Measurements from ENCODE around the gene TMCO4. TPM values are rescaled to one million over a fixed set of nuclear protein-coding genes. Genes with fewer than 3 reads are reported as not detected.
A peak's percentile ranks its signal among the peaks of the same experiment; 100 is the strongest.
"Not testable (repeated sequence)": the region's sequence is repeated elsewhere in the genome, so short reads cannot be mapped to it uniquely, and the experiment has no call there.

The TMCO4 gene
- total RNA-seq: 10 to 100 TPM; 13.3 to 15.9 TPM

GRCh38 chr1:19799230-19800075 lies at the start of gene TMCO4:
Gene TMCO4, minus strand, starts transcription at chr1:19799916. Its CDS starts 19,158 bp downstream, at chr1:19780758.
- DNase-seq: peak; percentile 68
- H3K9me3 Mint-ChIP-seq: no peaks in the 10 kb centered on the region
- peaks cover 5% of the 10 kb centered on the region for H3K36me3 Mint-ChIP-seq (ENCODE audit: low read depth)
- ChIA-PET POLR2A (no interaction called here), CTCF (no interaction called here)
- peak within 1 kb of the TSS; percentile 75 for H3K4me3 Mint-ChIP-seq
- peaks cover 7% of the 10 kb centered on the region for H3K27me3 Mint-ChIP-seq
- peaks cover 27% of the 10 kb centered on the region for H3K4me1 Mint-ChIP-seq
- peak within 1 kb of the TSS; percentile 89 for H3K27ac Mint-ChIP-seq

GRCh38 chr1:19849307-19849706 lies 49.6 kb upstream of the TMCO4 start:
- H3K4me1 Mint-ChIP-seq; H3K36me3 Mint-ChIP-seq (ENCODE audit: low read depth); H3K27ac Mint-ChIP-seq; H3K4me3 Mint-ChIP-seq; H3K9me3 Mint-ChIP-seq; DNase-seq; POLR2A ChIA-PET: not testable (repeated sequence)
- CTCF ChIA-PET: interaction anchor here (0.7 kb wide), 1 partner anchor 324 kb away, joined by 3 read pairs; no protein-coding TSS in a partner anchor
- H3K27me3 Mint-ChIP-seq: peaks cover 22% of the 10 kb centered on the region

GRCh38 chr1:19847334-19847733 lies 47.6 kb upstream of the TMCO4 start:
- H3K4me1 Mint-ChIP-seq; H3K4me3 Mint-ChIP-seq; DNase-seq; H3K27ac Mint-ChIP-seq; H3K36me3 Mint-ChIP-seq (ENCODE audit: low read depth); POLR2A ChIA-PET; CTCF ChIA-PET; H3K9me3 Mint-ChIP-seq: not testable (repeated sequence)
- H3K27me3 Mint-ChIP-seq: peaks cover 27% of the 10 kb centered on the region

GRCh38 chr1:19846338-19846737 lies 46.6 kb upstream of the TMCO4 start:
- DNase-seq: no peak
- H3K36me3 Mint-ChIP-seq (ENCODE audit: low read depth): no peaks in the 10 kb centered on the region
- CTCF ChIA-PET: interaction anchor here (0.6 kb wide), 1 partner anchor 1064 kb away, joined by 3 read pairs; no protein-coding TSS in a partner anchor
- no peak overlapping the region for H3K27ac Mint-ChIP-seq
- H3K27me3 Mint-ChIP-seq: peaks cover 27% of the 10 kb centered on the region
- H3K4me3 Mint-ChIP-seq: no peak overlapping the region
- no peaks in the 10 kb centered on the region for H3K9me3 Mint-ChIP-seq
- no peaks in the 10 kb centered on the region for H3K4me1 Mint-ChIP-seq
- POLR2A ChIA-PET: no interaction called here

GRCh38 chr1:19845555-19845954 lies 45.8 kb upstream of the TMCO4 start:
- CTCF ChIA-PET: interaction anchor here (0.5 to 0.6 kb wide), 2 partner anchors 56 to 1064 kb away, joined by 3 read pairs; no protein-coding TSS in a partner anchor
- Mint-ChIP-seq H3K9me3 (no peaks in the 10 kb centered on the region), H3K36me3 (ENCODE audit: low read depth) (no peaks in the 10 kb centered on the region), H3K4me1 (no peaks in the 10 kb centered on the region), H3K27ac (no peak overlapping the region), H3K4me3 (no peak overlapping the region), H3K27me3 (peaks cover 30% of the 10 kb centered on the region)
- DNase-seq: no peak
- POLR2A ChIA-PET: no interaction called here

- H3K27ac Mint-ChIP-seq: no peak overlapping the region
- no peaks in the 10 kb centered on the region for H3K4me1 Mint-ChIP-seq
- ChIA-PET POLR2A (no interaction called here), CTCF (no interaction called here)
- H3K9me3 Mint-ChIP-seq: no peaks in the 10 kb centered on the region
- no peaks in the 10 kb centered on the region for H3K36me3 Mint-ChIP-seq (ENCODE audit: low read depth)
- H3K4me3 Mint-ChIP-seq: no peak overlapping the region
- DNase-seq: no peak
- H3K27me3 Mint-ChIP-seq: peaks cover 32% of the 10 kb centered on the region
Measured at GRCh38 chr1:19844731-19845495, 45.2 kb upstream of the TMCO4 start.

- Mint-ChIP-seq H3K4me1 (no peaks in the 10 kb centered on the region), H3K36me3 (ENCODE audit: low read depth) (no peaks in the 10 kb centered on the region), H3K4me3 (no peak overlapping the region), H3K27me3 (peaks cover 44% of the 10 kb centered on the region), H3K9me3 (no peaks in the 10 kb centered on the region), H3K27ac (no peak overlapping the region)
- CTCF ChIA-PET: interaction anchor here (0.5 to 1.2 kb wide), 2 partner anchors 42 to 1174 kb away, joined by 3 to 6 read pairs; partner anchors contain the start of gene OTUD3
- no peak for DNase-seq
- POLR2A ChIA-PET: no interaction called here
Measured at GRCh38 chr1:19840228-19840627, 40.5 kb upstream of the TMCO4 start.

GRCh38 chr1:19837866-19838265 lies 38.1 kb upstream of the TMCO4 start:
- POLR2A ChIA-PET: no interaction called here
- CTCF ChIA-PET: interaction anchor here (0.6 kb wide), 1 partner anchor 30 kb away, joined by 3 read pairs; no protein-coding TSS in a partner anchor
- H3K27me3 Mint-ChIP-seq: peaks cover 38% of the 10 kb centered on the region
- H3K27ac Mint-ChIP-seq: no peak overlapping the region
- no peaks in the 10 kb centered on the region for H3K4me1 Mint-ChIP-seq
- DNase-seq: no peak
- no peak overlapping the region for H3K4me3 Mint-ChIP-seq
- no peaks in the 10 kb centered on the region for H3K36me3 Mint-ChIP-seq (ENCODE audit: low read depth)
- H3K9me3 Mint-ChIP-seq: no peaks in the 10 kb centered on the region

GRCh38 chr1:19835578-19835977 lies 35.9 kb upstream of the TMCO4 start:
- Mint-ChIP-seq H3K27me3 (peaks cover 38% of the 10 kb centered on the region), H3K4me1 (no peaks in the 10 kb centered on the region), H3K27ac (no peak overlapping the region), H3K9me3 (peaks cover 4% of the 10 kb centered on the region), H3K4me3 (no peak overlapping the region), H3K36me3 (ENCODE audit: low read depth) (no peaks in the 10 kb centered on the region)
- ChIA-PET POLR2A (no interaction called here), CTCF (no interaction called here)
- DNase-seq: no peak

GRCh38 chr1:19831441-19831840 lies 31.7 kb upstream of the TMCO4 start:
- H3K27ac Mint-ChIP-seq: no peak overlapping the region
- H3K4me3 Mint-ChIP-seq: no peak overlapping the region
- peaks cover 7% of the 10 kb centered on the region for H3K9me3 Mint-ChIP-seq
- H3K4me1 Mint-ChIP-seq: no peaks in the 10 kb centered on the region
- H3K36me3 Mint-ChIP-seq (ENCODE audit: low read depth): no peaks in the 10 kb centered on the region
- CTCF ChIA-PET: no interaction called here
- no peak for DNase-seq
- H3K27me3 Mint-ChIP-seq: peaks cover 36% of the 10 kb centered on the region
- POLR2A ChIA-PET: no interaction called here

GRCh38 chr1:19828546-19828945 lies 28.8 kb upstream of the TMCO4 start:
- peaks cover 29% of the 10 kb centered on the region for H3K27me3 Mint-ChIP-seq
- peaks cover 3% of the 10 kb centered on the region for H3K36me3 Mint-ChIP-seq (ENCODE audit: low read depth)
- H3K27ac Mint-ChIP-seq: no peak overlapping the region
- peaks cover 5% of the 10 kb centered on the region for H3K4me1 Mint-ChIP-seq
- no peak overlapping the region for H3K4me3 Mint-ChIP-seq
- H3K9me3 Mint-ChIP-seq: peaks cover 7% of the 10 kb centered on the region
- ChIA-PET CTCF (no interaction called here), POLR2A (interaction anchor here (0.6 kb wide), 1 partner anchor 611 kb away, joined by 3 read pairs; no protein-coding TSS in a partner anchor)
- no peak for DNase-seq

- Mint-ChIP-seq H3K4me3 (no peak overlapping the region), H3K27ac (no peak overlapping the region), H3K36me3 (ENCODE audit: low read depth) (peaks cover 3% of the 10 kb centered on the region), H3K4me1 (peaks cover 5% of the 10 kb centered on the region), H3K27me3 (peaks cover 25% of the 10 kb centered on the region), H3K9me3 (peaks cover 5% of the 10 kb centered on the region)
- ChIA-PET CTCF (interaction anchor here (0.6 kb wide), 1 partner anchor 116 kb away, joined by 7 read pairs; no protein-coding TSS in a partner anchor), POLR2A (no interaction called here)
- DNase-seq: no peak
Measured at GRCh38 chr1:19825298-19825697, 25.6 kb upstream of the TMCO4 start.

GRCh38 chr1:19824541-19824940 lies 24.8 kb upstream of the TMCO4 start:
- CTCF ChIA-PET: no interaction called here
- Mint-ChIP-seq H3K9me3 (peaks cover 3% of the 10 kb centered on the region), H3K27me3 (peaks cover 23% of the 10 kb centered on the region), H3K36me3 (ENCODE audit: low read depth) (peaks cover 3% of the 10 kb centered on the region), H3K4me3 (no peak overlapping the region), H3K4me1 (peaks cover 5% of the 10 kb centered on the region), H3K27ac (no peak overlapping the region)
- POLR2A ChIA-PET: no interaction called here
- DNase-seq: no peak

All from activated CD4-positive, alpha-beta T cell treated with anti-CD3 and anti-CD28 coated beads, Interleukin-2, amount 10 ng/mL, durations not matched to agents 7 days and 5 days (primary cell).